NT2/D1 (cell line): Measurements from ENCODE around the gene TGM3.

Source experiments
- SUZ12 ChIP-seq: IDR thresholded peaks from 2 replicates; pipeline ENCODE4 v1.6.1; 2011; ENCODE audit not compliant: insufficient read length, insufficient read depth; ENCODE audit errors: extremely low read depth
- YY1 ChIP-seq: IDR thresholded peaks from 2 replicates; pipeline ENCODE4 v1.6.1; 2011; ENCODE audit not compliant: insufficient read length, insufficient read depth
- ZNF274 ChIP-seq: IDR thresholded peaks from 2 replicates; pipeline ENCODE4 v1.6.1; 2011; ENCODE audit warnings: mild to moderate bottlenecking, low read depth, low read length

DNA sequence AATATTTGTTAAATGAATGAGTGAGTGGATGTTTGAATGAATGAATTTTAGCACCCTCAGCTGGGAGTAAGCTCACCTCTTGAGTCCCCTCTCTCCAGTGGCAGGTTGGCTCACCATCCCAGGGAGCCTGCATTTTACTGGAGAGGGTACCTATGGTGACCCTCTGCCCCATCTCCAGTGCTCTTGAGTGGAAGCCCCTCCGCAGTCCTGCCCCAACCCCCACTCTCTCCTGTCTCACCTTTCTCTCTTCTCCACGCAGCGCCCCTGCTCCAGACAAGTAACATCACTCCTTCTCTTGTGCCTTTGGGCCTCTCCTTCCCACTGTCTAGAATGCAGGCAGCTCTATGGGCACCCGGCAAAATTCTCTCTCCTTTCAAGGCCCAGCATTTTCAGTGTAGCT lies 11.3 kb downstream of the TGM3 start:
- TF ChIP-seq ZNF274 (no peak), YY1 (no peak), SUZ12 (no peak)
